ENCODE measurements around the gene TBC1D25. TPM values are rescaled to one million over a fixed set of nuclear protein-coding genes. Genes with fewer than 3 reads are reported as not detected.

Gene TBC1D25
- total RNA-seq, 1 donor from 2014 or later: 13.9 TPM

DNA sequence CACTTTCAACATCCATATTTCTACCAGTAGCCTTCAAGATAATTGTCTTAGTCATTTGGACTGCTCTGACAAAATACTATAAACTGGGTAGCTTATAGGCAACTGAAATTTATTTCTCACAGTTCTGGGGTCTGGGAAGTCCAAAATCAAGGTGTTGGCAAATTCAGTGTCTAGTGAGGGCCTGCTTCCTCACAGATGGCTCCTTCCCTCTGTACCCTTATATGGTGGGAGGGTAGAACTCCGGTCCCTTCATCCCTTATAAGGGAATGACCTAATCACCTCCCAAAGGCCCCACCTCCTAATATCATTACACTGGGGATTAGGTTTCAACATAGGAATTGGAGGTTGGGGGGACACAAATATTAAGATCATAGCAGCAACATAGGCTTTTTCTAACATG is 7.4 kb upstream of the TBC1D25 start:
- H3K27ac Mint-ChIP-seq: no peak overlapping the region
- peaks cover 10% of the 10 kb centered on the region for H3K36me3 Mint-ChIP-seq
- H3K9me3 Mint-ChIP-seq: peaks cover 30% of the 10 kb centered on the region
- no peaks in the 10 kb centered on the region for H3K27me3 Mint-ChIP-seq (ENCODE audit: low read depth)
- no peaks in the 10 kb centered on the region for H3K4me1 Mint-ChIP-seq
- DNase-seq (ENCODE audit: low spot score in 2 of 2, unreplicated experiment in 2 of 2): no peak
- no peak overlapping the region for H3K4me3 Mint-ChIP-seq
- TF ChIP-seq, protein P1, sequence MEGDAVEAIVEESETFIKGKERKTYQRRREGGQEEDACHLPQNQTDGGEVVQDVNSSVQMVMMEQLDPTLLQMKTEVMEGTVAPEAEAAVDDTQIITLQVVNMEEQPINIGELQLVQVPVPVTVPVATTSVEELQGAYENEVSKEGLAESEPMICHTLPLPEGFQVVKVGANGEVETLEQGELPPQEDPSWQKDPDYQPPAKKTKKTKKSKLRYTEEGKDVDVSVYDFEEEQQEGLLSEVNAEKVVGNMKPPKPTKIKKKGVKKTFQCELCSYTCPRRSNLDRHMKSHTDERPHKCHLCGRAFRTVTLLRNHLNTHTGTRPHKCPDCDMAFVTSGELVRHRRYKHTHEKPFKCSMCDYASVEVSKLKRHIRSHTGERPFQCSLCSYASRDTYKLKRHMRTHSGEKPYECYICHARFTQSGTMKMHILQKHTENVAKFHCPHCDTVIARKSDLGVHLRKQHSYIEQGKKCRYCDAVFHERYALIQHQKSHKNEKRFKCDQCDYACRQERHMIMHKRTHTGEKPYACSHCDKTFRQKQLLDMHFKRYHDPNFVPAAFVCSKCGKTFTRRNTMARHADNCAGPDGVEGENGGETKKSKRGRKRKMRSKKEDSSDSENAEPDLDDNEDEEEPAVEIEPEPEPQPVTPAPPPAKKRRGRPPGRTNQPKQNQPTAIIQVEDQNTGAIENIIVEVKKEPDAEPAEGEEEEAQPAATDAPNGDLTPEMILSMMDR (IDR thresholded peaks at IDR 0.05; ENCODE audit: unreplicated experiment): no peak

DNA sequence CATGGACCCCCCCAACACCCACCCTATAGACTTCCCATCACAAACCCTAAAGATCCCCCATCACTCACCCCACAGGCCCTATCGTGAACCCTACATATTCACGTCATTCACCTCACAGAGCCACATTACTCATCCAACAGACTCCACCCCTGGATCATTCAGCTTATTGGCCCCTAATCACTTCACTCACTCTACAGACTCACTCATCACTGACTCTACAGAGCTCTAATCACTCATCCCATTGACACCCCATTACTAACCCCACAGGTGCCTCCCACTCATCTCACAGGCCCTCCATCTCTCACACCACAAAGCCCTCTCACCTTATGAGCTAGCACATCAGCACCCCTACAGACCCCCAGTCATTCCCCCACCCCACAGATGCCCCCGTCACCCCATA is 6.3 kb upstream of the TBC1D25 start:
- Mint-ChIP-seq H3K4me3 (no peak overlapping the region), H3K9me3 (peaks cover 30% of the 10 kb centered on the region), H3K4me1 (no peaks in the 10 kb centered on the region), H3K27me3 (ENCODE audit: low read depth) (no peaks in the 10 kb centered on the region), H3K27ac (no peak overlapping the region), H3K36me3 (peaks cover 10% of the 10 kb centered on the region)
- TF ChIP-seq, protein P1 (IDR thresholded peaks at IDR 0.05; ENCODE audit: unreplicated experiment): no peak
- no peak for DNase-seq (ENCODE audit: low spot score in 2 of 2, unreplicated experiment in 2 of 2)

DNA sequence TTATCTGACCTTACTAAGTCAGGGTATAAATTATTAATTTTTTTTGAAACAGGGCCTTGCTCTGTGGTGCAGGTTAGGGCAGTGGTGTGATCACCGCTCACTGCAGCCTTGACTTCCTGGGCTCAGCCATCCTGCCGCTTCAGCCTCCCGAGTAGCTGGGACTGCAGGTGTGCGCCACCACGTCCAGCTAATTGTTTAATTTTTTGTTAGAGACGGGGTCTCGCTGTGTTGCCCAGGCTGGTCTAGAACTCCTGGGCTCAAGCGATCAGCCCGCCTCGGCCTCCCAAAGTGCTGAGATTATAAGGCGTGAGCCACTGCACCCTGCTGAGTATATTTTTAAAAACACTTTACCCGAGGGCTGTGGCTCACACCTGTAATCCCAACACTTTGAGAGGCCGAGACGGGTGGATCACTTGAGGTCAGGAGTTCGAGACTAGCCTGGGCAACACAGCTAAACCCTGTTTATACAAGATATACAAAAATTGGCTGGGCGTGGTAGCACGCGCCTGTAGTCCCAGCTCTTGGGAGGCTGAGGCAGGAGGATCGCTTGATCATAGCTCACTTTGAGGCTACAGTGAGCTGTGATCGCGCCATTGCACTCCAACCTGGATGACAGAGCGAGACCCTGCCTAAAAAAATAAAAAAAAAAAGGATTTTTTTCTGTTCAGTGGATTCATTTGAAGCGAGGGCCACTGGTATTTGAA is 721 bp upstream of the TBC1D25 start:
- H3K27ac Mint-ChIP-seq: peak overlapping the region; percentile 95
- H3K36me3 Mint-ChIP-seq: peaks cover 4% of the 10 kb centered on the region
- peaks cover 9% of the 10 kb centered on the region for H3K9me3 Mint-ChIP-seq
- H3K27me3 Mint-ChIP-seq (ENCODE audit: low read depth): no peaks in the 10 kb centered on the region
- DNase-seq (ENCODE audit: low spot score in 2 of 2, unreplicated experiment in 2 of 2): no peak
- H3K4me3 Mint-ChIP-seq: peak overlapping the region; percentile 79
- peaks cover 5% of the 10 kb centered on the region for H3K4me1 Mint-ChIP-seq
- TF ChIP-seq, protein P1 (IDR thresholded peaks at IDR 0.05; ENCODE audit: unreplicated experiment): no peak

DNA sequence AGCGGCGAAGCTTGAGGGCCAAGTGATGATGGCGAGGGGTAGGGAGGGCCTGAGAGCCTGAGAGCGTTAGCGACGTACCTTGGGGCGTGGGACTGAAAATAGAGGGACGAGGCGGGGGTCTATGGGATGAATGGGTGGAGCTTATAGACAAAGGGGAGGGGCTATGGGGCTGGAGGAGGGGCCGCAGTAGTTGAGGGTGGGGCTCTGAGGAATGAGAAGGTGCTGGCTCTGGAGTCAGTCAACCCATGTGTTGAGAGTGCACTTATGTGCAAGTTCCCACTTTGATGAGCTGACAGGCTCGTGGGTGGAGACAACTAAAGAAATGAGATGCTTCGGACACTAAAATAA is 488 bp downstream of the TBC1D25 start:
- H3K9me3 Mint-ChIP-seq: peaks cover 3% of the 10 kb centered on the region
- H3K4me3 Mint-ChIP-seq: peak overlapping the region; percentile 79
- H3K27ac Mint-ChIP-seq: peak overlapping the region; percentile 57
- peaks cover 7% of the 10 kb centered on the region for H3K36me3 Mint-ChIP-seq
- TF ChIP-seq, protein P1 (IDR thresholded peaks at IDR 0.05; ENCODE audit: unreplicated experiment): no peak
- peak in 1 of 2 experiments; percentile 62 for DNase-seq (ENCODE audit: low spot score in 2 of 2, unreplicated experiment in 2 of 2)
- H3K4me1 Mint-ChIP-seq: peaks cover 5% of the 10 kb centered on the region
- no peaks in the 10 kb centered on the region for H3K27me3 Mint-ChIP-seq (ENCODE audit: low read depth)

DNA sequence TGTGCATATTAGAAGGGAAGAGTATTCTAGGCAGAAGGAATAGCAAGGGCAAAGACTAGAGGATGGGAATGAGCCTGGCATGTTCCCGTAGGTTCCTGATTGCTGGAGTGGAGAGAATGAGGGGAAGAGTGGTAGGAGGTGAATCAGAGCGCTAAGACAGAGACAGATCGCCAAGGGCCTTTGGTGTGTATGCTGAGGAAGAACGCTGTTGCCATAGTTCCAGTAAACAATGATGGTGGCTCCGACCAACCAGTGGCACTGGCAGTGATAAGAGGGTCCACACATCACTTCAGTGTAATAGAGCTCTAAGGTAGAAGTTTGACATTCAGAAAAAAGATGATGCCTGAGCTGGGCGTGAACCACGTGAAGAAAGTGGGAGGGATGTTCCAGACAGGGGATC is 966 bp downstream of the TBC1D25 start:
- Mint-ChIP-seq H3K9me3 (peaks cover 5% of the 10 kb centered on the region), H3K4me1 (peaks cover 5% of the 10 kb centered on the region), H3K36me3 (peaks cover 8% of the 10 kb centered on the region), H3K27me3 (ENCODE audit: low read depth) (no peaks in the 10 kb centered on the region), H3K4me3 (peak overlapping the region; percentile 79), H3K27ac (no peak overlapping the region)
- no peak for DNase-seq (ENCODE audit: low spot score in 2 of 2, unreplicated experiment in 2 of 2)
- TF ChIP-seq, protein P1 (IDR thresholded peaks at IDR 0.05; ENCODE audit: unreplicated experiment): no peak
